Mesenchymal stem cell (in vitro differentiated cells and primary cell): ENCODE data around the gene IGSF21.

Experiments
- DNase-seq: peaks from one replicate; pipeline ENCODE4 v3.0.0-alpha.2; 2013
- H2AFZ ChIP-seq: one replicate; pipeline ENCODE4 v1.6.1; 2013; ENCODE audit warnings: low read depth, mild to moderate bottlenecking, control low read depth, inconsistent platforms, low read length, moderate library complexity
- H2AK5ac ChIP-seq: 2 replicates; pipeline ENCODE4 v1.6.1; 2013; ENCODE audit warnings: low read length, moderate library complexity, mild to moderate bottlenecking, inconsistent platforms; ENCODE audit not compliant: severe bottlenecking
- H2BK120ac ChIP-seq: one replicate; pipeline ENCODE4 v1.6.1; 2013; ENCODE audit warnings: low read depth, mild to moderate bottlenecking, inconsistent platforms, low read length, moderate library complexity
- H2BK12ac ChIP-seq, 2 experiments: one replicate each; pipeline ENCODE4 v1.6.1; 2013; ENCODE audit warnings: inconsistent platforms in 2 of 2, low read length in 2 of 2, mild to moderate bottlenecking in 2 of 2, moderate library complexity in 2 of 2, control low read depth in 1 of 2
- H2BK15ac ChIP-seq: one replicate; pipeline ENCODE4 v1.6.1; 2013; ENCODE audit warnings: mild to moderate bottlenecking, low read depth, inconsistent platforms; ENCODE audit not compliant: poor library complexity, severe bottlenecking
- H2BK5ac ChIP-seq: 2 replicates; pipeline ENCODE4 v1.6.1; 2013; ENCODE audit warnings: low read depth, mild to moderate bottlenecking, low read length, control low read depth, inconsistent platforms; ENCODE audit not compliant: poor library complexity, severe bottlenecking
- H3K14ac ChIP-seq, 2 experiments: one replicate each; pipeline ENCODE4 v1.6.1; 2013; ENCODE audit warnings: inconsistent platforms in 2 of 2, low read length in 2 of 2, control low read depth in 1 of 2, mild to moderate bottlenecking in 1 of 2, moderate library complexity in 1 of 2
- H3K18ac ChIP-seq, 2 experiments: one replicate each; pipeline ENCODE4 v1.6.1; 2013; ENCODE audit warnings: inconsistent platforms in 2 of 2, low read length in 2 of 2, control low read depth in 1 of 2, low read depth in 1 of 2, mild to moderate bottlenecking in 1 of 2
- H3K23ac ChIP-seq, 2 experiments: one replicate each; pipeline ENCODE4 v1.6.1; 2013; ENCODE audit warnings: inconsistent platforms in 2 of 2, low read length in 2 of 2, mild to moderate bottlenecking in 2 of 2, moderate library complexity in 2 of 2, control low read depth in 1 of 2
- H3K27ac ChIP-seq: 2 replicates; pipeline ENCODE4 v1.5.1; 2013; ENCODE audit warnings: mild to moderate bottlenecking, moderate library complexity, low read length, control low read depth, inconsistent platforms; ENCODE audit not compliant: poor library complexity, severe bottlenecking
- H3K27me3 ChIP-seq, 2 experiments: 2 replicates each; pipeline versions ENCODE4 v1.6.1 to v1.7.0; 2013; ENCODE audit warnings: low read length in 2 of 2, mild to moderate bottlenecking in 2 of 2, moderate library complexity in 2 of 2, control low read depth in 1 of 2, inconsistent platforms in 1 of 2; ENCODE audit not compliant: control insufficient read depth in 1 of 2, insufficient read depth in 1 of 2
- H3K36me3 ChIP-seq, 2 experiments: 2 replicates each; pipeline versions ENCODE4 v1.6.1 to v1.7.0; 2013; ENCODE audit warnings: low read length in 2 of 2, control low read depth in 1 of 2, inconsistent platforms in 1 of 2, low read depth in 1 of 2, mild to moderate bottlenecking in 1 of 2; ENCODE audit not compliant: insufficient read depth in 2 of 2, control insufficient read depth in 1 of 2
- H3K4ac ChIP-seq, 2 experiments: one replicate each; pipeline ENCODE4 v1.6.1; 2013; ENCODE audit warnings: inconsistent platforms in 2 of 2, low read length in 2 of 2, mild to moderate bottlenecking in 2 of 2, moderate library complexity in 2 of 2, control low read depth in 1 of 2, low read depth in 1 of 2
- H3K4me1 ChIP-seq: 2 replicates; pipeline ENCODE4 v1.6.1; 2013; ENCODE audit warnings: low read depth, low read length, control low read depth; ENCODE audit not compliant: control insufficient read depth, insufficient read depth
- H3K4me2 ChIP-seq: 2 replicates; pipeline ENCODE4 v1.6.1; 2013; ENCODE audit warnings: low read length, mild to moderate bottlenecking, inconsistent platforms; ENCODE audit not compliant: poor library complexity, severe bottlenecking
- H3K4me3 ChIP-seq, 2 experiments: 2 replicates each; pipeline versions ENCODE4 v1.5.1 to v1.7.0; 2013; ENCODE audit warnings: low read length in 2 of 2, mild to moderate bottlenecking in 2 of 2, control low read depth in 1 of 2, low read depth in 1 of 2; ENCODE audit not compliant: insufficient read depth in 1 of 2
- H3K79me1 ChIP-seq: replicated peaks from 2 replicates; pipeline ENCODE4 v1.6.1; 2013; ENCODE audit warnings: mild to moderate bottlenecking, control low read depth, low read length, inconsistent platforms; ENCODE audit not compliant: poor library complexity, severe bottlenecking
- H3K9ac ChIP-seq: 2 replicates; pipeline ENCODE4 v1.7.0; 2013; ENCODE audit warnings: mild to moderate bottlenecking, low read length, moderate library complexity
- H3K9me3 ChIP-seq: 2 replicates; pipeline ENCODE4 v1.7.0; 2013; ENCODE audit warnings: mild to moderate bottlenecking, low read length; ENCODE audit not compliant: control insufficient read depth
- H4K8ac ChIP-seq: one replicate; pipeline ENCODE4 v1.6.1; 2013; ENCODE audit warnings: inconsistent platforms, mild to moderate bottlenecking, low read length, moderate library complexity
- H4K91ac ChIP-seq: one replicate; pipeline ENCODE4 v1.6.1; 2013; ENCODE audit warnings: mild to moderate bottlenecking, low read length, inconsistent platforms
- WGBS: methylation state at CpG from one replicate; pipeline ENCODE4 v1.1.7; 2013; ENCODE audit warnings: mixed read lengths; 5-methylcytosine and 5-hydroxymethylcytosine counted together

IGSF21 gene

GRCh38 chr1:18101508-18101907, 6.1 kb upstream of the IGSF21 start:
- H3K4me2 ChIP-seq: no peak overlapping the region
- H2BK5ac ChIP-seq: no peak overlapping the region
- no peak for DNase-seq
- no peaks in the 10 kb centered on the region for H3K4me1 ChIP-seq
- no peak overlapping the region for H3K4ac ChIP-seq
- H3K23ac ChIP-seq: no peak overlapping the region
- no peak overlapping the region for H2BK12ac ChIP-seq
- H3K14ac ChIP-seq: no peak overlapping the region
- H3K18ac ChIP-seq: no peak overlapping the region
- no peak overlapping the region for H4K8ac ChIP-seq
- peaks cover 12 to 71% of the 10 kb centered on the region in 2 experiments for H3K27me3 ChIP-seq
- no peak overlapping the region for H2AFZ ChIP-seq
- no peaks in the 10 kb centered on the region for H3K36me3 ChIP-seq
- 89% methylated on average over 2 of the region's 2 CpGs for WGBS
- no peak overlapping the region for H3K4me3 ChIP-seq
- no peak overlapping the region for H3K27ac ChIP-seq
- H3K9ac ChIP-seq: no peak overlapping the region
- H2BK120ac ChIP-seq: no peak overlapping the region
- no peak overlapping the region for H2BK15ac ChIP-seq
- no peaks in the 10 kb centered on the region for H3K9me3 ChIP-seq
- H3K79me1 ChIP-seq: no peaks in the 10 kb centered on the region
- H2AK5ac ChIP-seq: no peak overlapping the region
- no peak overlapping the region for H4K91ac ChIP-seq

GRCh38 chr1:18103788-18104421, 3.7 kb upstream of the IGSF21 start:
- no peak overlapping the region for H3K23ac ChIP-seq
- no peak for DNase-seq
- H3K9me3 ChIP-seq: no peaks in the 10 kb centered on the region
- no peak overlapping the region for H2AFZ ChIP-seq
- no peak overlapping the region for H2BK15ac ChIP-seq
- no peak overlapping the region for H4K8ac ChIP-seq
- H3K4ac ChIP-seq: no peak overlapping the region
- no peaks in the 10 kb centered on the region for H3K36me3 ChIP-seq
- H3K79me1 ChIP-seq: no peaks in the 10 kb centered on the region
- H3K27ac ChIP-seq: no peak overlapping the region
- no peak overlapping the region for H3K9ac ChIP-seq
- H3K18ac ChIP-seq: no peak overlapping the region
- H3K4me1 ChIP-seq: no peaks in the 10 kb centered on the region
- H2BK12ac ChIP-seq: no peak overlapping the region
- no peak overlapping the region for H4K91ac ChIP-seq
- no peak overlapping the region for H3K4me3 ChIP-seq
- H2BK5ac ChIP-seq: no peak overlapping the region
- H2AK5ac ChIP-seq: no peak overlapping the region
- 58% methylated on average over 7 of the region's 7 CpGs for WGBS
- H3K27me3 ChIP-seq: peaks cover 30 to 69% of the 10 kb centered on the region in 2 experiments
- no peak overlapping the region for H3K4me2 ChIP-seq
- H2BK120ac ChIP-seq: no peak overlapping the region
- H3K14ac ChIP-seq: peak overlapping the region in 1 of 2 experiments; percentile 1

GRCh38 chr1:18104546-18105100, 3.0 kb upstream of the IGSF21 start:
- H3K9ac ChIP-seq: no peak overlapping the region
- H3K14ac ChIP-seq: no peak overlapping the region
- no peak for DNase-seq
- peaks cover 38 to 69% of the 10 kb centered on the region in 2 experiments for H3K27me3 ChIP-seq
- H3K27ac ChIP-seq: no peak overlapping the region
- H2BK120ac ChIP-seq: no peak overlapping the region
- H3K9me3 ChIP-seq: no peaks in the 10 kb centered on the region
- H3K4ac ChIP-seq: no peak overlapping the region
- no peak overlapping the region for H2AK5ac ChIP-seq
- H3K4me2 ChIP-seq: no peak overlapping the region
- H2BK5ac ChIP-seq: no peak overlapping the region
- no peak overlapping the region for H2AFZ ChIP-seq
- H3K79me1 ChIP-seq: no peaks in the 10 kb centered on the region
- no peak overlapping the region for H2BK12ac ChIP-seq
- no peaks in the 10 kb centered on the region for H3K36me3 ChIP-seq
- H3K4me3 ChIP-seq: no peak overlapping the region
- WGBS: 70% methylated on average over 9 of the region's 9 CpGs
- no peak overlapping the region for H3K18ac ChIP-seq
- no peak overlapping the region for H3K23ac ChIP-seq
- no peak overlapping the region for H2BK15ac ChIP-seq
- H4K91ac ChIP-seq: no peak overlapping the region
- H4K8ac ChIP-seq: no peak overlapping the region
- no peaks in the 10 kb centered on the region for H3K4me1 ChIP-seq

- Histone ChIP-seq H2AFZ (no peak overlapping the region), H3K27me3 (peaks cover 43 to 74% of the 10 kb centered on the region in 2 experiments), H4K8ac (no peak overlapping the region), H3K79me1 (no peaks in the 10 kb centered on the region), H2BK12ac (no peak overlapping the region), H3K23ac (no peak overlapping the region), H2BK5ac (no peak overlapping the region), H3K4me3 (no peak overlapping the region), H3K36me3 (no peaks in the 10 kb centered on the region), H3K4ac (no peak overlapping the region), H3K9me3 (no peaks in the 10 kb centered on the region), H3K14ac (no peak overlapping the region), H2BK15ac (no peak overlapping the region), H4K91ac (no peak overlapping the region), H3K27ac (no peak overlapping the region), H3K9ac (no peak overlapping the region), H3K4me1 (peaks cover 3% of the 10 kb centered on the region), H2AK5ac (no peak overlapping the region), H3K18ac (no peak overlapping the region), H3K4me2 (no peak overlapping the region), H2BK120ac (no peak overlapping the region)
- DNase-seq: no peak
- 87% methylated on average over 3 of the region's 4 CpGs for WGBS
Observed at GRCh38 chr1:18105196-18105595, 2.4 kb upstream of the IGSF21 start.
